Stomach smooth muscle (tissue), 2 donors: ENCODE results near the gene ERBB4.

Experiments used
- H3K27ac ChIP-seq: one replicate; pipeline ENCODE4 v1.7.0; 2013; ENCODE audit warnings: mild to moderate bottlenecking, low read length, inconsistent platforms
- H3K27me3 ChIP-seq, 2 donors: one replicate each; pipeline ENCODE4 v1.7.0; 2013; ENCODE audit warnings: low read length in 2 of 2; ENCODE audit not compliant: insufficient read depth in 2 of 2, control insufficient read depth in 1 of 2
- H3K36me3 ChIP-seq, 2 donors: one replicate each; pipeline ENCODE4 v1.7.0; 2013; ENCODE audit warnings: low read length in 2 of 2; ENCODE audit not compliant: control insufficient read depth in 2 of 2, insufficient read depth in 2 of 2
- H3K4me1 ChIP-seq: one replicate; pipeline ENCODE4 v1.7.0; 2013; ENCODE audit warnings: low read length; ENCODE audit not compliant: control insufficient read depth, insufficient read depth
- H3K4me3 ChIP-seq, 2 donors: one replicate each; pipeline ENCODE4 v1.7.0; 2013; ENCODE audit warnings: low read length in 2 of 2
- H3K9ac ChIP-seq, 2 donors: one replicate each; pipeline ENCODE4 v1.7.0; 2013; ENCODE audit warnings: low read length in 2 of 2, mild to moderate bottlenecking in 1 of 2
- H3K9me3 ChIP-seq, 2 donors: one replicate each; pipeline ENCODE4 v1.7.0; 2013; ENCODE audit warnings: low read length in 2 of 2; ENCODE audit not compliant: control insufficient read depth in 2 of 2
- donor health status: healthy.
- donor health status: Pancreatic carcinoma.

The ERBB4 gene

DNA sequence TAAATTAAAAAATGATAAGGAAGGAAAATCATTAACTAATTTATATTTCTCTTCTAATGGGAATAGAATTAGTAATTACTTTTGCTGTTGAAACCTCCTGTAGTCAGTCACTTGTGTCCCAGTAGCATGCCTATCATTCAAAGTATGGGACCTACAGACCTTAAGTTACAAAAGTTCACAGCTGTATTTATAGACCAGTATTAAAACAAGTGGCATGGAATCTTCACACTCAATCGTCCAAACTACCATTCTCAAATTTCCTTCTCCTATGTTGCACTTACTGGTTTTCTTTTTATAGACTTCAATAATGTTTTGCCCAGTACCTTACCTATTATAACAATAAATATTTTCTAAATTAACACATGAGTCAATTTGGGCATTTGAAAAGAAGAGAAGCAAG is 639.9 kb downstream of the ERBB4 start:
- no peaks in the 10 kb centered on the region for H3K27me3 ChIP-seq
- H3K9ac ChIP-seq, result no peak overlapping the region
- H3K4me3 ChIP-seq, result no peak overlapping the region
- no peaks in the 10 kb centered on the region for H3K9me3 ChIP-seq
- H3K36me3 ChIP-seq, result no peaks in the 10 kb centered on the region
- H3K4me1 ChIP-seq, result no peaks in the 10 kb centered on the region
- H3K27ac ChIP-seq, result no peak overlapping the region

DNA sequence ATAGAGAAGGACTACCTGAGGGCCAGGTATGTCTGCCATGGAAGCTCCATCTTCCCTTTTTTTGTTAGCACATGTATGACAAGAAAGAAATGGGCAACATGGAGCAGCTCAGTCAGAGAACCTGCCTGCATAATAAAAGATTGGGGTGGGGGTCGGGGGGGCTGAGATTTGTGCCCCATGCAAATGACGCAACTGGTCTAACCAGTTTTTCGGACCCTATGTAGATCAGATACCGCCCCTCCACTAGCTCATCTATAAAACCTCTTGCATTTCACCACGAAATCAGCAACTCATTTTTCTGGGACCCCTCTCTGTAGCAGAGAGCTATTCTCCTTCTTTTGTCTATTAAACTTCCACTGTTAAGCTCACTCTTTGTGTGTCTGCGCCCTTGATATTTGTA is 657.2 kb downstream of the ERBB4 start:
- no peaks in the 10 kb centered on the region for H3K36me3 ChIP-seq
- H3K4me3 ChIP-seq, result no peak overlapping the region
- H3K4me1 ChIP-seq, result no peaks in the 10 kb centered on the region
- no peak overlapping the region for H3K27ac ChIP-seq
- H3K27me3 ChIP-seq, result no peaks in the 10 kb centered on the region
- H3K9ac ChIP-seq, result no peak overlapping the region
- H3K9me3 ChIP-seq, result no peaks in the 10 kb centered on the region

DNA sequence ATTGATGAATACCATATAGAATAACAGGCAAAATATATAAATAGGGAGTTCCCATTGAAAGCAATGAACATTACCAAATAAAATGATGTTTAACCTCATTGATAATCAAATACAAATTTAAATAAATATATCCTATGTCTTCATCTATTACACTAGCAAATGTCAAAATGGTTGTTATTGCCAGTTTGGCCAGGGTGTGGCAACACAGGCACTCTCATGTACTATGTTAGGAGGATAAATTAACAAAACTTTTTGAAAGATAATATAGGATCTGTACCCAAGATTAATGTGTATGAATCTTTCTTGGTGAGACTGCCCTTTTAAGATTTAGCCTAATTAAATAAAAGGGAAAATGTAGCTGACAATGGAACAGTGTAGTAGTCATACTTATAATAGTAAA is 659.3 kb downstream of the ERBB4 start:
- Histone ChIP-seq H3K36me3 (no peaks in the 10 kb centered on the region), H3K9ac (no peak overlapping the region), H3K27ac (no peak overlapping the region), H3K4me3 (no peak overlapping the region), H3K4me1 (no peaks in the 10 kb centered on the region), H3K9me3 (no peaks in the 10 kb centered on the region), H3K27me3 (no peaks in the 10 kb centered on the region)

DNA sequence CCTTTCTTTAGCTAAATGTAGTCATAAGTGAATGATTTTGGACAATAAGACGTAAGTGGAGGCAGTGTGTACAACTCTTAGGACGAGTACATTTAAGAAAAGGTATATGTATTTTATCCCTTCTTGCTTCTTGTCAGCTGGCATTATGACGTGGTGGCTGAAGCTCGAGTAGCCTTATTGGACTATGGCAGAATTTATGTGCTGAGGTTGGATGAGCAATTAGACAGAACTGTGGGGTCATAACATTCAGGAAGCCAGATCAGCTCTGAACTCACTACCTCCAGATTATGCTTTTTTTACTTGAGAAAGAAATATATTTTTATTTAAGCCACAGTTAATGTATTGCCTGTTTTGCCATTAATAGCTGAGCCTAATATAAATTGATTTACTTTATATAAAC is 661.5 kb downstream of the ERBB4 start:
- Histone ChIP-seq H3K9ac (no peak overlapping the region), H3K36me3 (no peaks in the 10 kb centered on the region), H3K9me3 (no peaks in the 10 kb centered on the region), H3K4me1 (no peaks in the 10 kb centered on the region), H3K27ac (no peak overlapping the region), H3K4me3 (no peak overlapping the region), H3K27me3 (no peaks in the 10 kb centered on the region)

DNA sequence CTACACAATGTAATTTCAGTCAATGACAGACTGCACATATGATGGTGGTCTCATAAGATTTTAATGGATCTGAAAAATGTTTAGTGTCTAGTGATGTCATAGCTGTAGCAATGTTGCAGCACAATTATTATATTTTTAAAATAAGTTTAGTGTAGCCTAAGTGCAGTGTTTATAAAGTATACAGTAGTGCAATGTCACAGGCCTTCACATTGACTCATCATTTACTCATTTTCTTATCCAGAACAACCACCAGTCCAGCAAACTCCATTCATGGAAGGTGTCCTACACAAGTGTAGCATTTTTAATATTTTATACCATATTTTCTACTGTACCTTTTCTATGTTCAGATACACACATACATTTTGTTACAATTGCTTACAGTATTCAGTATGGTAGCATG is 663.1 kb downstream of the ERBB4 start:
- no peaks in the 10 kb centered on the region for H3K36me3 ChIP-seq
- H3K9ac ChIP-seq, result no peak overlapping the region
- no peaks in the 10 kb centered on the region for H3K4me1 ChIP-seq
- H3K27me3 ChIP-seq, result no peaks in the 10 kb centered on the region
- no peaks in the 10 kb centered on the region for H3K9me3 ChIP-seq
- no peak overlapping the region for H3K4me3 ChIP-seq
- no peak overlapping the region for H3K27ac ChIP-seq

DNA sequence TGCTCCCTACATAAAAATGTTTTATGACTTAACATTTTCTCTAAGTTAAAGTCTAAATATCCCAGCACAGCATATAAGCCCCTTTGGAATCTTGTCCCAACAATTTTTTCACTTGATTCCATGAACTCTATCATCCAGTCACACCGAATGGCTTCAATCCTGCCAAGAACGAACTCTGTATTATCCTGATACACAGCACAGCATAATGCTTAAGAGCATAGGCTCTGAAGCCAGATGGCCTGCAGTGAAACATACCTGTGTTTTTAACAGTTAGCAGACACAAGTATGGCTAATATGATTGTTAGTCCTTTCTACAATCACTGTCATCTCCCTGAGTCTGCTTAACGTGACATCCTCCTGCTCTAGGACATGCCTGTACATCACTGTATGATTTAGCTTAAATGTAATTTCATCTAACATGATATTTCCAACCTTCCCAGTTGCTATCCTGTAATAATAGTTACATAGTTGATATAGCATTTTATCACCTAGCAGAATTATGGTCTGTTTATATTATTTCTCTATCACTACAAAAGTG is 669.5 kb downstream of the ERBB4 start:
- Histone ChIP-seq H3K4me1 (no peaks in the 10 kb centered on the region), H3K9me3 (no peaks in the 10 kb centered on the region), H3K4me3 (no peak overlapping the region), H3K9ac (no peak overlapping the region), H3K27me3 (no peaks in the 10 kb centered on the region), H3K27ac (no peak overlapping the region), H3K36me3 (no peaks in the 10 kb centered on the region)

DNA sequence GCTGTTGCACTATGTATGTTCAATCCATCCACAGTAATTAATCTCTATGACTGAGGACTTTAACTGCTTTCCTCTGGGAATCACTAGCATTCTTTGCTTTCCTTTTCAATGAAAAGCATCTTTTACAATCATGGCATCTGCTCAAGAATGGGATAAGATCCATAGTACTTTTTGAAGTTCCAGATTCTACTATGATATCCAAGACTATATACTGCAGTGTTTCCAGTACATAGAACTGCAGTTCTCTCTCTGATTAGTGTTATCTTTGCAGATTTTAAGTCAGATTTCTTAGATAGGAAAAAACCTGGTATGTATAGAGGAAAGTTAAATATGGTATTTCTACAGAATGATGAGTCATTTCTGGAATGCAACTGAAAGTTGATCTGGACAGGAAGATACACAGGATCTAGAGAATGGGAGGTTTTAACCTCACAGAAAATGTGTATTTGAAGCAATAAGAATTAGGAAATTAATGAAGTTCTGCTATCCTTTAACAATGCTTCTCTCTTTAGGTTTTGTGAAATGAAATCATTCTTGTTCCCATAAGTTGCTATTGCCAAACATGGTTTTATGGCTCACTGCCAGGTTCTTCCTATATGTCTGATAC is 670.7 kb downstream of the ERBB4 start:
- H3K9ac ChIP-seq, result no peak overlapping the region
- no peak overlapping the region for H3K27ac ChIP-seq
- no peaks in the 10 kb centered on the region for H3K36me3 ChIP-seq

DNA sequence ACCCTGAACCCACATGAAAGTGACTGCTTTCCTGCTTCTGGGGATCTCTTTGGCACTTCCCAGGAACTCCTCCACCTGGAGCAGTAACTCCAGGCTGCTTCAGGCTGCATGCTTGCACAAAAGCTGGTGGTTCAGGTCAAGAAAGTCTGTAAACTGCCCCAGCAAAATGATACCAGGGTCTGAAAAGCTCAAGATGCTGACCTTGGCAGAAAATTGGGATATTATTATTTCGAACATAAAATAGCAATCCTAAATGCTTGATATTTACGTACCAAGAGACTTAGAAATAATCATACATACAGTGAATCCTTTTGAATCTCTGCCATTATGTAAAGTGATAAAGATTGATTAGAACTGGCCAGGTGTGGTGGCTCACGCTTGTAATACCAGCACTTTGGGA is 674.3 kb downstream of the ERBB4 start:
- no peak overlapping the region for H3K4me3 ChIP-seq
- H3K27me3 ChIP-seq, result no peaks in the 10 kb centered on the region
- H3K27ac ChIP-seq, result no peak overlapping the region
- H3K36me3 ChIP-seq, result no peaks in the 10 kb centered on the region
- H3K9me3 ChIP-seq, result no peaks in the 10 kb centered on the region
- no peaks in the 10 kb centered on the region for H3K4me1 ChIP-seq
- H3K9ac ChIP-seq, result no peak overlapping the region

More for the DNA sequence above, 670.7 kb downstream of the ERBB4 start:
- H3K4me1 ChIP-seq, result no peaks in the 10 kb centered on the region
- no peak overlapping the region for H3K4me3 ChIP-seq
- no peaks in the 10 kb centered on the region for H3K27me3 ChIP-seq
- no peaks in the 10 kb centered on the region for H3K9me3 ChIP-seq

DNA sequence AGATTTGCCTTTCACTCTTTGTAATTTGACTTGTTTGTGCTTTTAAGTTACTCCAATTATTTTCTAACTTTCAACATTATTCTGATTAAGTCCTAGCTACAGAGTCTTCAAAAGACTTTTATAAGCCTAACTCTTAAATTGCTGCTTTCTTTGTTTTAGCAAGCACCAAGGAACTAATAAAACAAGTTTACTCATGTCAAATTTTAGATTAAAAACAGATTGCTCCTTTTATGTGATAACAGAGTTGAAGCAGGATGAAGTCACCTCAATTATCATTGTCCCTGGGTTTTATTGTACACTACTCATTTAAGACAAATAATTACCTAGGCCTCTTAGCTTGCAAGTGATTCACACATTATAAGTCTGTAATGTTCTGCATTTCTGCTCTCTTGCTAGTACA is 678.4 kb downstream of the ERBB4 start:
- Histone ChIP-seq H3K36me3 (no peaks in the 10 kb centered on the region), H3K27me3 (no peaks in the 10 kb centered on the region), H3K9me3 (no peaks in the 10 kb centered on the region), H3K27ac (no peak overlapping the region), H3K4me1 (no peaks in the 10 kb centered on the region), H3K4me3 (no peak overlapping the region), H3K9ac (no peak overlapping the region)

DNA sequence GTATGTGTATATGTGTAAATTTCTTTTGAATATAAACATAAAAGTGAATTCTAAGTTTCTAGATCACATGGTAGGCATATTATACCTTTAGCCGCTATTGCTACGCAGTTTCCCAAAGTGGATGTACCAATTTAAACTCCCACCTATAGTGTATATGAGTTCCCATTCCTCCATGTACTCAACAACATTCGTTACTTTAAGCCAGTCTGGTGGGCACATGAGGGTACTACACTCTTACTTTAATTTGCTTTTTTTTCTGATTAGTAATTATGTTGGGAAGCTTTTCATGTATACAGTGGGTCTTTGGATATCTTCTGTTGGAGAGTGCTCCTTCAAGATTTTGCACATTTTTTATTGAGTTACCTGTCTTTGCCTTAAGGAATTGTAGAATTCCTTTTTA is 683.8 kb downstream of the ERBB4 start:
- Histone ChIP-seq H3K4me3 (no peak overlapping the region), H3K27me3 (no peaks in the 10 kb centered on the region), H3K4me1 (no peaks in the 10 kb centered on the region), H3K36me3 (no peaks in the 10 kb centered on the region), H3K9me3 (no peaks in the 10 kb centered on the region), H3K27ac (no peak overlapping the region), H3K9ac (no peak overlapping the region)

DNA sequence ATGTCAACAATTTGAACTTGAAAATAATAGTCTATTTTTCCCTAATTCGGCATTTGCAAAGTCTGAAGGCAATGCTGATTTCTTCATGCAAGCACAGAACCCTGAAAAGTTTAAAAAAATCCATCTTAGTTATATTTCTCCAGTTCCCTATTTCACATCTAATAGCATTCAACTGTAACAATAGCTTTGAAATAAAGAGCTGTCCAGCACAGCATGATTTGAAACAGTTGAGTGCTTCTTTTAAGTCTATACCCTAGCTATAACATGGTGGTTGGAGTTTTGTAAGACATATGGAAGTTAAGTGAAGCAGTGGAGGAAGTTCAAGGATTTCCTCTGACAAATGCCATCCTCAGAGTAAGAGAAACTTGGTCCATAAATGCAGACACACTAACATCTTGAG is 691.9 kb downstream of the ERBB4 start:
- Histone ChIP-seq H3K4me3 (no peak overlapping the region), H3K27ac (no peak overlapping the region), H3K27me3 (no peaks in the 10 kb centered on the region), H3K9me3 (no peaks in the 10 kb centered on the region), H3K9ac (no peak overlapping the region), H3K4me1 (no peaks in the 10 kb centered on the region), H3K36me3 (no peaks in the 10 kb centered on the region)
